Mammary epithelial cell (primary cell): ENCODE measurements around the gene CHCHD10.

Source experiments
- CTCF ChIP-seq, 2 donors: IDR thresholded peaks in 1 of 2; conservative IDR thresholded peaks in 1 of 2; 2 replicates each; pipeline ENCODE4 v1.5.1; 2011 to 2012; ENCODE audit warnings: inconsistent platforms in 2 of 2, low read length in 2 of 2, mild to moderate bottlenecking in 2 of 2, control low read depth in 1 of 2, low read depth in 1 of 2; ENCODE audit not compliant: insufficient read depth in 1 of 2; ENCODE audit errors: extremely low read depth in 1 of 2
- EZH2 ChIP-seq: IDR thresholded peaks from 2 replicates; pipeline ENCODE4 v1.6.1; 2012; ENCODE audit warnings: low read length, inconsistent platforms, borderline replicate concordance

- TF ChIP-seq CTCF (conservative IDR thresholded peaks at IDR 0.05 in 1 of 2, IDR thresholded peaks at IDR 0.05 in 1 of 2; ENCODE audit: extremely low read depth in 1 of 2, insufficient read depth in 1 of 2, low read depth in 1 of 2, low read length in 2 of 2) (no peak), EZH2 (no peak)
Measured at GRCh38 chr22:23756891-23757290, 10.9 kb downstream of the CHCHD10 start.
